Measurements from ENCODE around the gene TRIM33.
A peak's percentile ranks its signal among the peaks of the same experiment; 100 is the strongest.

TRIM33 gene

GRCh38 chr1:114352797-114353196, 158.2 kb downstream of the TRIM33 start:
- DNase-seq (ENCODE audit: low read depth in 2 of 2, low spot score in 1 of 2) = no peak

GRCh38 chr1:114350731-114351445, 160.1 kb downstream of the TRIM33 start:
- no peak for DNase-seq (ENCODE audit: low read depth in 2 of 2, low spot score in 1 of 2)

GRCh38 chr1:114349891-114350605, 161.0 kb downstream of the TRIM33 start:
- DNase-seq (ENCODE audit: low read depth in 2 of 2, low spot score in 1 of 2) = no peak

- no peak for DNase-seq (ENCODE audit: low read depth in 2 of 2, low spot score in 1 of 2)
These were observed 163.4 kb downstream of the TRIM33 start for GRCh38 chr1:114347431-114348209.

- peak; percentile 85 to 97 for DNase-seq (ENCODE audit: low read depth in 2 of 2, low spot score in 1 of 2)
These were observed 164.4 kb downstream of the TRIM33 start for GRCh38 chr1:114346480-114347029.

GRCh38 chr1:114345930-114346479, 165.0 kb downstream of the TRIM33 start:
- no peak for DNase-seq (ENCODE audit: low read depth in 2 of 2, low spot score in 1 of 2)

GRCh38 chr1:114344656-114345055, 166.3 kb downstream of the TRIM33 start:
- DNase-seq (ENCODE audit: low read depth in 2 of 2, low spot score in 1 of 2) = no peak

Measured in stimulated activated CD8-positive, alpha-beta memory T cell treated with anti-CD3 and anti-CD28 coated beads, Interleukin-4, amount 100 ng/mL, for 4 hours (primary cell).